NCI-H82 (cell line): Measurements from ENCODE around the gene TESK1.
A peak's percentile ranks its signal among the peaks of the same experiment; 100 is the strongest.
"Not testable (repeated sequence)": the region's sequence is repeated elsewhere in the genome, so short reads cannot be mapped to it uniquely, and the experiment has no call there.

Experiments used
- DNase-seq: peaks from one replicate; lab custom pipeline; 2025; lab: John Stamatoyannopoulos, UW

TESK1 gene

DNA sequence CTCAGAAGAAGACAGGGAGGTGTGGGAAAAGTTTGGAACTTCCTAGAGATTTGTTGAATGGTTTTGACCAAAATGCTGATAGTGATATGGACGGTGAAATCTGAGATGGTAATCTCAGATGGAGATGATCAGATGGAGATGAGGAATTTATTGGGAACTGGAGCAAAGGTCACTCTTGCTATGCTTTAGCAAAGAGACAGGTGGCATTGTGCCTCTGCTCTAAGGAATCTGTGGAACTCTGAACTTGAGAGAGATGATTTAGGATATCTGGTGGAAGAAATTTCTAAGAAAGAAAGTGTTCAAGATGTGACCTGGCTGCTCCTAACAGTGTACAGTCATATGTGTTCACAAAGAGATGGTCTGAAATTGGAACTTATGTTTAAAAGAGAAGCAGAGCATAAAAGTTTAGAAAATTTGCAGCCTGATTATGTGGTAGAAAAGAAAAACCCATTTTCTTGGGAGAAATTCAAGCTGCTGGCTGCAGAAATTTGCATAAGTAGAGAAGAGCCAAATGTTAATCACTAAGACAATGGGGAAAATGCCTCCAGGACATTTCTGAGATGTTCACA lies 25.3 kb upstream of the TESK1 start:
- not testable (repeated sequence) for DNase-seq

DNA sequence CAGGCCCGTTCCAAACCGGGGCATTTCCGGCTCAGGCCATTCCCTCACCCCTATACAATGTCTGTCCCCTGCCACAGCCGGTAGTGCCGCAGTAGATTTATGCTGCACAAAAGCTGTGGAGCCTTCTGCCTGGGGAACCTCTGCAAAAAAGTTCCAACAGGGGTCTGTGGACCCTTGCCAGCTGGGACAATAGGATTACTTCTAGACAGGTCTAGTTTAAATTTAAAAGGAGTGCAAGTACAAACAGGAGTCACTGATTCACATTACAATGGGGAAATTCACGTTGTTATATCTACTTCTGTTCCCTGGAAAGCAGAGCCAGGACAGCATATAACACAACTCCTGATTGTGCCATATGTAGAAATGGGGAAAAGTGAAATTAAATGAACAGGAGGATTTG lies 21.5 kb upstream of the TESK1 start:
- DNase-seq = not testable (repeated sequence)

DNA sequence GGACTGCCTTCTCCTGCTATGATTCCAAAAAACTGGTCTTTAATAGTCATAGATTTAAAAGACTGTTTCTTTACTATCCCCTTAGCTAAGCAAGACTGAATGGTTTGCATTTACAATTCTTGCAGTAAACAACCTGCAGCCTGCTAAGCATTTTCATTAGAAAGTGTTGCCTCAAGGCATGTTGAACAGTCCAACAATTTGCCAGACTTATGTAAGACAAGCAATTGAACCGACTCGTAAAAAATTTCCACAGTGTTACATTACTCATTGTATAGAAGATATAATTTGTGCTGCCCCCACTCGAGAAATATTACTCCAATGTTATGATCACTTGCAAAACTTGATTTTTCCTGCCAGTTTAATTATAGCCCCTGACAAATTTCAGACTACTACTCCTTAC lies 20.4 kb upstream of the TESK1 start:
- DNase-seq = not testable (repeated sequence)

DNA sequence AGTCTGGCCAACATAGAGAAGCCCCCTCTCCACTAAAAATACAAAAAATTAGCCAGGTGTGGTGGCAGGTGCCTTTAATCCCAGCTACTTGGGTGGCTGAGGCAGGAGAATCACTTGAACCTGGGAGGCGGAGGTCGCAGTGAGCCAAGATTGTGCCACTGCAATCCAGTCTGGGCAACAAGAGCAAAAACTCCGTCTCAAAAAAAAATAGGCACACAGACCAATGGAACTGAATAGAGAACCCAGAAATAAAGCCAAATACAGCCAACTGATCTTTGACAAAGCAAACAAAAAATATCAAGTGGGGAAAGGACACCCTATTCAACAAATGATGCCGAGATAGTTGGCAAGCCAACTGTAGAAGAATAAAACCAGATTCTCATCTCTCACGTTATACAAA lies 16.6 kb upstream of the TESK1 start:
- DNase-seq = not testable (repeated sequence)

DNA sequence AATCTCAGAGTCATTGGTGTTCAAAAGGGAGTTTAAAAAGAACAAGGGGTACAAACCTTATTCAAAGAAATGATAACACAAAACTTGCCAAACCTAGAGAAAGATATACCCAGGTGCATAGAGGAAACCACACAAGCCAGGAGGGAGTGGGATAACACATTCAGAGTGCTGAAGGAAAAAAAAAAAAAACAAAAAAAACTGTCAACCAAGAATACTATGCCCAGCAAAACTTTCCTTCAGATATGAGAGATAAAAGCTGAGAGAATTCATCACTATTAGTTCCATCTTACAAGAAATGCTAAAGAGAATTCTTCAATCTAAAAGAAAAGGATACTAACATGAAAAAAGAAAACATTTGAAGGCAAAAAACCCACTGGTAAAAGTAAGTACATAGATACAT lies 11.5 kb upstream of the TESK1 start:
- DNase-seq = no peak

DNA sequence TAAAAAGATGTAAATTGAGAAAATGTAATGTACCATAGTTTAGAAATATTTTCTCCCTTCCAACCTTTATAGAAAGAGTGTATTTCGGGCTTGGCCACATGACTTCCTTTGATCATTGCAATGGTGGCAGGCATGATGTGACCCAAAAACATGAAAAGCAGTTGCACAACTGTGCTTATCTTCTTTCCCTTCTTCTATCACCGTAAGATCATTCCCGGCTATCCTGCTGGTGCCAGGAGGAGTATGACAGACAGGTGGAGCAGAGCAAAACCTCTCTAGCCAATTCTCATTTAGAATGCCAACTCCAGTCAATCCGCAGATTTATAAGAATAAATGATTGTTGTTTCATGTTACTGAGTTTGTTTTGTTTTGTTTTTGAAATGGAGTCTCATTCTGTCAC lies 10.6 kb upstream of the TESK1 start:
- no peak for DNase-seq

DNA sequence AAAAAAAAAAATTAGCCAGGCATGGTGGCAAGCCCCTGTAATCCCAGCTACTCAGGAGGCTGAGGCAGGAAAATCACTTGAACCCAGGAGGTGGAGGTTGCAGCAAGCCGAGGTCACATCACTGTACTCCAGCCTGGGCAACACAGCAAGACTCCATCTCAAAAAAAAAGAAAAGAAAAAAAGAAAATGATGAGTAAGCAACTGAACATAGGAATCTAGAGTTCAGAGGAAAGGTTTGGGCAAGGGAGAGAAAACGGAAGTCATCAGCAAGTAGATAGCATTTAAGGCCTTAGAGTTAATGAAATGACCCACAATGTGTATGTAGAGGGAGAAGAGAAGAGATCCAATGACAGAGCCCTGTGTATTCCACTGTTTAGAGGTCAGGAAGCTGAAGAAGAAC lies 8.2 kb upstream of the TESK1 start:
- not testable (repeated sequence) for DNase-seq

DNA sequence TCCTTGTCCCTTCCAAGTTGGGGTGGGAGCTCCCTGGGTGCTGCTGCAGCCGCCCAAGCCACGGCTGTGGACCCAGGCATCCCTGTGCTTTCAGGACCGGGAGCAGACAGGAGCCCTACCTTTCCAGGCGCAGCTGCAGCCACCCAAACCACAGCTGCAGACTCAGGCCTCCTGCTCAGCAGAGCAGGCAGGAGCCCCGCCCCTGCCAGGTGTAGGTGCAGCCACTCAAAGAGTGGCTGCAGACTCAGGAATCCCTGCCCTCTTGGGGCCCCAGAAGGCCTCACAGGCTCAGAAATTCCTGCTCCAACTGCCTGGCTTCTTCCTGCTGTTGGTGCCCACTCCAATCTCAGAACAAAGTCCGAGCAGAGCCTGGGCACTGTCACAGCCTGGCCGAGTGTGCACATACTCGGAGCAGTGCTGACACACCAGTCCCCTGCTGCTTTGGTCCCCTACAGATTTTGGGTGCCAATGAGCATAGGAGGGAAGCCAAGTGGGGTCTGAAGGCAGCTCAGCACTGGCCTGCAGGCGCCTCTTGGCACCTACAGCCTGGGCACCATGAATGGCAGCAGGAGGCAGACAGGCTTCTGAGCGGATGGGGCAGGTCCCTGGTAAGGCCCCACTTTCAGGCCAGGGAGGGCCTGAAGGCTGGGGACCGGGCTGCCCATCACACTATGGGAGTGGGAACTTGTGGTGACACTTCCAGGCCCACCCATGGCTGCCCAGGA lies 6.0 kb upstream of the TESK1 start:
- DNase-seq = no peak

DNA sequence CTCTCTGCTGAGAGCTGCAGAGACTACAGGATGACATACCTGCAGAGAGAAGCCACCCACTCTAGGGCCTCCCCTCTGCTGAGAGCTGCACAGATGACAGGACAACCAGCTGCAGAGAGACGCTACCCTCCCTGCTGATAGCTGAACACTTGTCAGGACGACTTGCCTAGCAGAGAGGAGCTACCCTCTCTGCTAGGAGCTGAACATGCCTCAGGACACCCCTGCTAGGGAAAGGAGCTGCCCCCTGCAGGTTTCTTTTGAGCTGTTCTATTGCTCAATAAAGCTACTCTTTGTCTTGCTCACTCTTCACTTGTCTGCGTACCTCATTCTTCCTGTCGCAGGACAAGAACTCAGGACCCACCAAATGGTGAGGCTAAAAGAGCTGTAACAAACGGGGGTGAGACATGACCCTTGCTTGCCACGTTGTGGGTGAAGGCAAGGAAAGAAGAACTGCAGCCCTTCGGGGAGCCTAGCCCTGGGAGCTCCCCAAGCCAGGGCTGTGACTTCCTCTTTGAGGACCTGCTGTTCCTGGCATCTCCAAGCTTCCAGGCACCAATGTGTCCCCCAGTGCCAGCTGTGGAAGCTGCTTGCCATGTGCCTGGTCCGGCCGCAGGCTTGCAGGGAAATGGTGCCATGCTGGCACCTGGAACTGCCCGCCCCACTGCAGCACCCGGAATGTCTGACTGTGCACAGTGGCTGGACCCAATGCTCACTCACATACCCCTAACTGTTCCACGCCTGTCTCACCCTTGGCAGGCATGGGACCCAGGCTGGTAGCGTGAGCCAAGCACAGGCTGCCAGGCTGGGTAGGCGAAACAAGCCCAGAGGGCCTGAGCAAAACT lies 5.1 kb upstream of the TESK1 start:
- peak; percentile 4 for DNase-seq

DNA sequence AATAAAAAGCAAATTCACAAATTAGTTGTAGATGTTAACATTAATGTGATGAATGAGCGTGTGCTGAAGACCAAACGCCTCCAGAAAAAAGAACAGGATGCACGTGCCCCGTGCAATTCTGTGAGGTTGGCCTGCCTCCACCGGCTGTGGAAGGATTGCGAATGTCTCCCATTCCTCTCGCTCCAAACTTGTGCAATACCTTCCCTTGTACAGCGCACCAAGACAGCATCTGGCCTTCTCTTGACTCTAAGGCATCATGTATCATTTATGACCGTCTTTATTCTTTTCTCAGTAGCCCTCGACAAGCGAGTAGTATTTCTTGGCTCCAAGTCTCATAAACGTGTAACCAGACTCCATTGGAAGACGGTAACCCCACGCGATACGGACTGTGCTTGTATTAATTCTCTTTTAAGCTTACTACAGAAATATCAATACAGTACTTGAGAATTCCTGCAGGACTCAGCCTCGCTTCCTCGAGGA lies 1.5 kb upstream of the TESK1 start:
- peak; percentile 62 for DNase-seq

DNA sequence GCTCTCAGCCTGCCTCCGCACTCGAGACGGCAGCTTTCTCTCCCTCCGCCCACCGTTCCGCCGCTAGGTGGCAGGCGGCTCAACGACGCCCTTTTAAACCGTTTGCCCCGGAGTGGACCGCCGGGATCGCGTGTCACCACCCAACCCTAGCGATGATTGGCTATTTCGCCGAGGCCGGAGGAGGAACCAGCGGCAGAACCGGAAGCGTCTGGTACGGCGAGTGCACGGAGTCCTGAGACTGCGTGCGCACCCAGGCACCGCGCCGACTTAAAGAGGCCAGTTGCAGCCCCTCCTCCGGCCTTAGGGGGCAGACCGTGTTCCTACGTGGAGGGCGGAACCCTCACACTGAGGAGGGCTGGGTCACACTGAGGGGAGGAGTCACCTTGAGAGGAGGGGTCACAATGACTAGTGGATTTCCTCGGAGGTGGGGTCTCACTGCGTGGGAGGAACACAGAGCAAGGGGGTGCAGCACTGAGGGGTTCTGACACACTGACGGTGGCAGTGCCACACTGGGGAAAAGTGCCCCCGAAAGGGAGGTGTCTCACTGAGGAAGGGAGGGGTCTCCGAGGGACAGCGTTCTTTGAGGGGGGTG lies 980 bp upstream of the TESK1 start:
- DNase-seq = peak; percentile 99

DNA sequence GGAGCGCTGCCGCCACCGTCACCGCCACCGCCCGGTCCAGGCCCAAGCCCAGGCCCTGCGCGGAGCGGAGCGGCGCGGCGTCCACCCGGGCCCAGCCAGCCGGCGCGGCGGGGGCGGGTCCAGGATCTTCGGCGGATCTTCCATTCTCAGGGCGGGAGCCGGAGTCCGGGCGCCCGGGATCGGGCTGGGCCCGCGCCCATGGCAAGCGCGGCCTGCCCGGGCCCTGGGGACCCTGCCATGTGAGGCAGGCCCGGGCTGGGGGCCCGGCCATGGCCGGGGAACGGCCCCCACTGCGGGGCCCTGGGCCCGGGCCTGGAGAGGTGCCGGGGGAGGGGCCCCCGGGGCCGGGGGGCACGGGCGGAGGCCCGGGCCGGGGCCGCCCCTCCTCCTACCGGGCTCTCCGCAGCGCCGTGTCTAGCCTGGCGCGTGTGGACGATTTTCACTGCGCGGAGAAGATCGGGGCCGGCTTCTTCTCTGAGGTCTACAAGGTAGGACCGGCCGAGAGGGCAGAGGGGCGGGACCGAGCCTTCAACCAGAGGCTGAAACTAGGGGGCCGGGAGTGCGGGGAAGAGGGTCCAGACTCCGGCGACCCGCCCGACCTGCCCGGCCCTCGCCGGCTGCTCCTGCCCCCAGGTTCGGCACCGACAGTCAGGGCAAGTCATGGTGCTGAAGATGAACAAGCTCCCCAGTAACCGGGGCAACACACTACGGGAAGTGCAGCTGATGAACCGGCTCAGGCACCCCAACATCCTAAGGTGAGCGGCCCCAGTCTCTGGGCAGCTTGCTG lies 482 bp downstream of the TESK1 start:
- peak; percentile 35 for DNase-seq

DNA sequence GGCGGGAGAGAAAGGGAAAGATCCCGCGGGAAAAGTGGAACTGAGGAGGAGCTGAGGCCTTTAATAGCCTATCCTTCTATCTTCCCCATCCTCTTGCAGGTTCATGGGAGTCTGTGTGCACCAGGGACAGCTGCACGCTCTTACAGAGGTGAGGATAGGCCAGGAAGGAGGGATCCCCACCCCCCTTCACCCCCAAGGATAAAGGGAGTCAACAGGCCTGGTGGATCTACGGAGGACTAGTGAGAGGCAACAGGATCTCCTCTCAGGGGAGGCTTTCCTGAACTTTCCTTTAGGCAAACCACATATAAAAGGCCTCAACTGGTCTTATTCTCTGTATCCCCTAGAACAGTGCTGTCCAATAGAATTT lies 1.1 kb downstream of the TESK1 start:
- DNase-seq = peak; percentile 41

DNA sequence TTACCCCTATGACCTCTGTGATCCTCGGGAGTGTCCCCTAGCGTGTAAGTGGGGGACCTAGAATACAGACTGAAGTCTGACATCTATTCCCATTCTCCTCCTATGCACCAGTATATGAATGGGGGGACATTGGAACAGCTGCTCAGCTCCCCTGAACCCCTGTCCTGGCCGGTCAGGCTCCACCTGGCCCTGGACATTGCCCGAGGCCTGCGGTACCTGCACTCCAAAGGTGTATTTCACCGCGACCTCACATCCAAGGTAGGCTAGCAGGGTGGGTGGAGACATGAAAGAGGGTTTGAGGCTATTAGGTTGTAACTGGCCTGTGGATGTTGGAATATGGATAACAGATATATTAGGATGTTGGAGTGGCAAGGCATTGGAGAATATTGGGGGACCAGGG lies 1.7 kb downstream of the TESK1 start:
- no peak for DNase-seq

DNA sequence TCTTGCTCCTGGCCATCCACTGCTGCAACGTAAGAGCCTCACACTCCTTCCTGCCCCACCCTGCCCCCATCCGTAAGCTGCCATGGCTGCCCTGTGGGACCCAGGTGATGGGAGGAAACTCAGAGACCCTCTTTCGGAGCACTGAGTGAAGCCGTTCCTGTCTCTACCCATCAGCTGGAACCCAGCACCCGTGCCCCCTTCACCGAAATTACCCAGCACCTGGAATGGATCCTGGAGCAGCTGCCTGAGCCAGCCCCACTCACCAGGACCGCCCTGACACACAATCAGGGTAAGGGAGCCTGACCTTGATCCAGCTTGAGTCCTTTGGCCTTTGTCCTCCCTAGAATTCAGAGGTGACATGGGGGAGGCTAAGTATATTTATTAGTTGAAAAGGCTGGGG lies 3.2 kb downstream of the TESK1 start:
- no peak for DNase-seq

DNA sequence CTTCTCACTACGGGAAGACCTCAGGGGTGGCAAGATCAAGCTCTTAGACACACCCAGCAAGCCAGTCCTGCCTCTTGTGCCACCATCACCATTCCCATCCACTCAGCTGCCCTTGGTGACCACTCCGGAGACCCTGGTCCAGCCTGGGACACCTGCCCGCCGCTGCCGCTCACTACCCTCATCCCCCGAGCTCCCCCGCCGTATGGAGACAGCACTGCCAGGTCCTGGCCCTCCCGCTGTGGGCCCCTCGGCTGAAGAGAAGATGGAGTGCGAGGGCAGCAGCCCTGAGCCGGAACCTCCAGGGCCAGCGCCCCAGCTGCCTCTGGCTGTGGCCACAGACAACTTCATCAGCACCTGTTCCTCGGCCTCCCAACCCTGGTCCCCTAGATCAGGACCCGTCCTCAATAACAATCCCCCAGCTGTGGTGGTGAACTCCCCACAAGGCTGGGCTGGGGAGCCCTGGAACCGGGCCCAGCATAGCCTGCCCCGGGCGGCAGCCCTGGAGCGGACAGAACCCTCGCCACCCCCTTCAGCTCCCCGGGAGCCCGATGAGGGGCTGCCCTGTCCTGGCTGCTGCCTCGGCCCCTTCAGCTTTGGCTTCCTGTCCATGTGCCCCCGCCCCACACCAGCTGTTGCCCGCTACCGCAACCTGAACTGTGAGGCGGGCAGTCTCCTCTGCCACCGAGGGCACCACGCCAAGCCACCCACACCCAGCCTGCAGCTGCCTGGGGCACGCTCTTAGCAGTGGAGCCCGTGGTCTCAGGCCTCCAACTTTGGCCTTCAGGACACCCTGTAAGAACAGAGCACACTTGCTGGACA lies 4.1 kb downstream of the TESK1 start:
- DNase-seq = no peak

DNA sequence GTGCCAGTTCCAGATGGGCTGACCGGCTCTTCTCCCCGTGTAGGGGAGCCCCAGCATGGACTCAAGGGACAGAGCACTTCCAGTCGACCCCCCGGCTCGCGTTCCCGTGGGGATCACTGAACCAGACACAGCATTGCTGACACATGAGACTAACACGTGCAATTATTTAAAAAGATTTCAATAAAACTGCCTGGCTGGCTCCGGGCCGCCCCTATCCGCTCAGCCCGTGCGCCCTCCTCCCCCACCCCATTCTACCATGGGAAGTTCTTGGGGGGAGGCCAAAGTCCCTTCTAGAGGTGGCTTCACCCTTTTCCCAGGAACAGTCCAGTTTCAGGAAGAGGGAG lies 4.7 kb downstream of the TESK1 start:
- no peak for DNase-seq

DNA sequence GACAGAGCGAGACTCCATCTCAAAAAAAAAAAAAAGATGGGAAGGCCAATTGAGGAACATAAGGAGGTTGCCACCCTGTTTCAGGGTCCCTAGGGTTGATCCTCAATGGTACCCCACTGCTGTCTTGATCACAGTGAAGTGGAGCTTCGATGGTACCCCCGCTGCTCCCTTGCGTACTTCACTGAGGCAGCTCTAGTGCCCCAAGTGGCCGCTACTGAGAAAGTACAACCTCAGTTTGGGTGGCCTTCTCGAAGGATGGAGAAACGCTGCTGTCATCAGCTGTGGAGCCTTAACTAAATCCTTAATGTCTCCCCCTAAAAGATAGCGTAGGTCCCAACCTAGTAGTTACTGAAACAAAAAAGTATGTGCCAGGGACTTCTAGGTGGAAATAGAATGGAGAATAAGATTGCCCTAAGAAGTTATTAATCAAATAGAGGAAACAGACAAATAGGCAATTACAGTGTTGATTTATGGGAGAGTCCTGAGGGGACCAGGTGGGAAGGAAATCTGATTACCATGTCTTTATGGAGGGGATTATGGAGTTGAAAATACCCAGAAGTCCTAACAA lies 6.3 kb downstream of the TESK1 start:
- peak; percentile 75 for DNase-seq

DNA sequence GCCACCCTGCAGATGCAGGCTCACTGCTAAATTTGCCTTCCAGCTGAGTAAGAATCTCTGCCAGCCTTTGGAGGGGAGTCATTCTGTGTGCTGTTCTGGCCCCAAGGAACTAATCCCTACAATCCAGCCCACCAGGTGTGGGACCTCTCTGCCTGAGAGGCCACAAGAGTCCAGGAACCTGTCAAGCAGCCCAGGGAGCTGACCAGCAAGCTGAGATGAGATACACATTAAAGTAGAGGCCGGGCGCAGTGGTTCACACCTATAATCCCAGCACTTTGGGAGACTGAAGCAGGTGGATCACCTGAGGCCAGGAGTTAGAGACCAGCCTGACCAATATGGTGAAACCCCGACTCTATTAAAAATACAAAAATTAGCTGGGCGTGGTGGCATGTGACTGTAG lies 7.0 kb downstream of the TESK1 start:
- not testable (repeated sequence) for DNase-seq

DNA sequence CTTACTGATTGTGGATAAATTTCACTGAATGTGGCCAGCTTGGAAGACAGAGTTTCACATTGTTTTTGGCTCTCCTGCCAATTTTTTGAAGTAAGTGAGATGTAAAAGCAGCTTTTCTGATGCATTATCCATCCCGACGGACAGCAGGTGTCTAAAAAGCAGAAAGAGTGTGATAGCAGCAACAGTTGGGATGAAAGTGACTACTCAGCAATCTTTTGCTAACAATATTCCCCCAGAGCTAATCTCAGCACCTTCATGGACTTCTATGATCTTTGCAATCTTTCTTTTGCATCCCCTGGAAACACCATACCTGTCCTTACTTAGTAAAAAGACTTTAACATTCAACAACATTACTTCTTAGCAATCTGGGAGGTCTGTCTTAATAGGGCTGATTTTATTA lies 7.8 kb downstream of the TESK1 start:
- DNase-seq = no peak
